ENCODE measurements around the gene NME7.
"Not testable (repeated sequence)": the region's sequence is repeated elsewhere in the genome, so short reads cannot be mapped to it uniquely, and the experiment has no call there.

NME7 gene

GRCh38 chr1:169298441-169298840 is 69.2 kb downstream of the NME7 start:
- Histone ChIP-seq H3K27ac (no peak overlapping the region), H3K4me3 (no peak overlapping the region), H3K36me3 (peaks cover 0 to 15% (median 5%) of the 10 kb centered on the region in 3 donors), H3K27me3 (no peaks in the 10 kb centered on the region), H3K9me3 (no peaks in the 10 kb centered on the region), H3K4me1 (peaks cover 0 to 6% (median 0%) of the 10 kb centered on the region in 4 donors)
- DNase-seq, result no peak
- no peak for TF ChIP-seq CTCF (IDR thresholded peaks at IDR 0.05)
- intact Hi-C loops (cut with DNase I; ENCODE audit: low total_unique reads), result no loop called here

DNA sequence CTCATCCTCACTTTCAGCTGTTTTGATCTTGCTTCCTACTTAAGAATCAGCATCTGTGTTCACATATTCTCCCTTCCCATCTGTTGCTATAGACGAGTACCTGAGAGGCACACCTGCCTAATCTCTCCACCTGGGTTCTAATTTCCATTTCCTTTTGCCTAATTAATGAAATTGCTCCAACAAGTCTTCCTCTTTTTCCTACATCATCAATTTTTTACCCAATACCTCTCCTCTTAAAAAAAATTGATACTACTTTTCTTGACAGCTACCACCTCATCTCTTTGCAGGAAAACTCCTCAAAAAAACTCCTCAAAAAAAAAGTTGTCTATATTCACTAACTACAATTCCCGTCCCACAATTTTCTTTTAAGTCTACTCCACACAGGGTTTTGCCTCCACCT is 71.8 kb downstream of the NME7 start:
- no peak for DNase-seq
- Histone ChIP-seq H3K9me3 (no peaks in the 10 kb centered on the region), H3K27ac (no peak overlapping the region), H3K27me3 (no peaks in the 10 kb centered on the region), H3K36me3 (peaks cover 0 to 6% (median 5%) of the 10 kb centered on the region in 3 donors), H3K4me3 (no peak overlapping the region), H3K4me1 (peaks cover 0 to 4% (median 0%) of the 10 kb centered on the region in 4 donors)
- intact Hi-C loops (cut with DNase I; ENCODE audit: low total_unique reads), result no loop called here
- no peak for TF ChIP-seq CTCF (IDR thresholded peaks at IDR 0.05)

GRCh38 chr1:169295425-169295824 is 72.2 kb downstream of the NME7 start:
- no peak overlapping the region for H3K4me3 ChIP-seq
- no peak for DNase-seq
- no peak for TF ChIP-seq CTCF (IDR thresholded peaks at IDR 0.05)
- no peaks in the 10 kb centered on the region for H3K9me3 ChIP-seq
- no peaks in the 10 kb centered on the region for H3K4me1 ChIP-seq
- intact Hi-C loops (cut with DNase I; ENCODE audit: low total_unique reads), result no loop called here
- H3K27ac ChIP-seq, result no peak overlapping the region
- no peaks in the 10 kb centered on the region for H3K27me3 ChIP-seq
- peaks cover 0 to 6% (median 5%) of the 10 kb centered on the region in 3 donors for H3K36me3 ChIP-seq

GRCh38 chr1:169289016-169289415 is 78.6 kb downstream of the NME7 start:
- Histone ChIP-seq H3K9me3 (no peaks in the 10 kb centered on the region), H3K4me1 (no peaks in the 10 kb centered on the region), H3K27ac (no peak overlapping the region), H3K36me3 (peaks cover 0 to 9% (median 4%) of the 10 kb centered on the region in 3 donors), H3K27me3 (no peaks in the 10 kb centered on the region), H3K4me3 (no peak overlapping the region)
- no peak for TF ChIP-seq CTCF (IDR thresholded peaks at IDR 0.05)
- no peak for DNase-seq
- intact Hi-C loops (cut with DNase I; ENCODE audit: low total_unique reads), result no loop called here

DNA sequence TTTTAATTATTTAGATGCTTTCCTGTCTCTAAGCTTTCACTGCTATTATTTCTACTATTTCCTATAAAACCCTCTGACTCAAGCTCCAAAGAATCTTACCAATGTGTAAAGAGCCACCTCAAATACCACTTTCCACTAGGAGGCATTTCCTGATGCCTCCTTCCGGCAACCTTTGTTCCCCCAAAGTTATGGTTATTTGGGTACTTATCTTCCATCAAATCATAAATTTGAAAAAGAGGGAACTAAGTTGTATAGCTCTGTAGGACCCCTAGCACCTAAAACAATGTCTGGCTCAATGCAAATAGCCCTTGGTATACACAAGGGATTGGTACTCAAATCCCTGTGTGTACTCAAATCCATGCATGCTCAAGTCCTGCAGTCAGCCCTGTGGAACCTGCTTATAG is 79.6 kb downstream of the NME7 start:
- no peak overlapping the region for H3K4me3 ChIP-seq
- intact Hi-C loops (cut with DNase I; ENCODE audit: low total_unique reads), result no loop called here
- no peaks in the 10 kb centered on the region for H3K9me3 ChIP-seq
- no peaks in the 10 kb centered on the region for H3K27me3 ChIP-seq
- TF ChIP-seq CTCF (IDR thresholded peaks at IDR 0.05), result no peak
- H3K36me3 ChIP-seq, result peaks cover 0 to 9% (median 5%) of the 10 kb centered on the region in 3 donors
- H3K4me1 ChIP-seq, result no peaks in the 10 kb centered on the region
- DNase-seq, result no peak
- no peak overlapping the region for H3K27ac ChIP-seq

DNA sequence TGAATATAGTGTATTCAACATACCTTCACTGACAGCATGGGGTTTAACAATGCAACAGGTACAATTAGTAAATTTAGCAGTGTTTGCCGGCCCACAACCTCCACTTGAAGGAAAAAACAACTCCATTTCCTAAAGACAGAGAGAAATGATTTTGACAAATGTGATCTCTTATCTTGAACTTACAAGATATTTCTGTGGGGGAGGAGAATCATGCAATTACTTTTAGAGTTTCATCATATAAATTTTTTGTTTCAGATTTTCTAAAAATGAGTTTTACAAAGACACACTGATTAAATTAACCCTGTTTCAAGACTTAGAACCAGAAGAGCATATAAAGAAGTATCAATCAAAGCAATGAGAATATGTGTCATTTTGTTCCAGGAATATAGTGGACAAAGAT is 80.3 kb downstream of the NME7 start:
- H3K4me3 ChIP-seq, result no peak overlapping the region
- H3K27ac ChIP-seq, result no peak overlapping the region
- H3K4me1 ChIP-seq, result no peaks in the 10 kb centered on the region
- no peaks in the 10 kb centered on the region for H3K9me3 ChIP-seq
- no peaks in the 10 kb centered on the region for H3K27me3 ChIP-seq
- intact Hi-C loops (cut with DNase I; ENCODE audit: low total_unique reads), result no loop called here
- no peak for DNase-seq
- peaks cover 0 to 9% (median 5%) of the 10 kb centered on the region in 3 donors for H3K36me3 ChIP-seq
- no peak for TF ChIP-seq CTCF (IDR thresholded peaks at IDR 0.05)

DNA sequence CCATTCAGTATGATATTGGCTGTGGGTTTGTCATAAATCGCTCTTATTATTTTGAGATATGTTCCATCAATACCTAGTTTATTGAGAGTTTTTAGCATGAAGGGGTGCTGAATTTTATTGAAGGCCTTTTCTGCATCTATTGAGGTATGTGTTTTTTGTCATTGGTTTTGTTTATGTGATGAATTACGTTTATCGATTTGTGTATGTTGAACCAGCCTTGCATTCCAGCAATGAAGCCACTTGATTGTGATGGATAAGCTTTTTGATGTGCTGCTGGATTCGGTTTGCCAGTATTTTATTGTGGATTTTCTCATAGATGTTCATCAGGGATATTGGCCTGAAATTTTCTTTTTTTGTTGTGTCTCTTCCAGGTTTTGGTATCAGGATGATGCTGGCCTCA is 86.0 kb downstream of the NME7 start:
- DNase-seq; H3K4me3 ChIP-seq; H3K27ac ChIP-seq; H3K4me1 ChIP-seq; intact Hi-C loops (cut with DNase I; ENCODE audit: low total_unique reads); H3K36me3 ChIP-seq; H3K27me3 ChIP-seq: not testable (repeated sequence)
- H3K9me3 ChIP-seq, result peaks cover 0 to 29% (median 0%) of the 10 kb centered on the region in 3 donors
